HUES64 (cell line): ENCODE results near the gene SLC8A1.

Experiments
- H3K27ac ChIP-seq: 2 replicates; pipeline ENCODE4 v1.7.0; 2013; ENCODE audit warnings: low read depth, low read length, inconsistent platforms
- H3K27me3 ChIP-seq: 2 replicates; pipeline ENCODE4 v1.6.1; 2013; ENCODE audit warnings: mild to moderate bottlenecking, low read length; ENCODE audit not compliant: insufficient read depth
- H3K36me3 ChIP-seq: 2 replicates; pipeline ENCODE4 v1.6.1; 2013; ENCODE audit warnings: mild to moderate bottlenecking, low read length; ENCODE audit not compliant: insufficient read depth
- H3K4me1 ChIP-seq: 2 replicates; pipeline ENCODE4 v1.6.1; 2013; ENCODE audit warnings: mild to moderate bottlenecking, low read length, moderate library complexity; ENCODE audit not compliant: insufficient read depth
- H3K4me3 ChIP-seq: 2 replicates; pipeline ENCODE4 v1.5.1; 2013; ENCODE audit warnings: mild to moderate bottlenecking, low read length, moderate library complexity
- H3K9ac ChIP-seq: 2 replicates; pipeline ENCODE4 v1.6.1; 2013; ENCODE audit warnings: mild to moderate bottlenecking, low read depth, low read length
- H3K9me3 ChIP-seq: 2 replicates; pipeline ENCODE4 v1.6.1; 2013; ENCODE audit warnings: low read depth, low read length; ENCODE audit not compliant: insufficient read depth
- WGBS: fragments of 150-250, 120-280 bp; methylation state at CpG from one replicate; pipeline ENCODE4 v1.1.7; 2013; ENCODE audit warnings: missing lambda C conversion rate; 5-methylcytosine and 5-hydroxymethylcytosine counted together

SLC8A1 gene

DNA sequence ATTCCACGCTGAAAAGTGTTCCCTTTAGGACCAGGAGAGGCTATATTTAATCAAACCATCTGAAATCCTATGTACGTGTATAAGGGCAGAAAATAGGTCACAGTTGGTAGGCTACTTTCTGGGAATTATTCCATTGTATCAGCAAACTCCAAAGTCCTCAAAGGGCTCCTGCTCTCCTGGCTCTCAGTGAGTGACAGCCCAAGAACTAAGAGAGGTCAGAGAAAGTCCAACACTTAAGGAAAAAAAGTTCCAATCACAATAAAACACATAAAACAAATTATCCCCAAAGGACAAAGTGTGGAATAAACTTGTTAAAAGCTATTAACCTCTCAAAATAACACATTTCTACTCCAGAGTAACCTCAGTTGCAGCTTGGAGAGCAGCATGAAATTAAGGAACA is 183.3 kb downstream of the SLC8A1 start:
- WGBS = 83% methylated on average over 1 of the region's 2 CpGs

GRCh38 chr2:40266201-40266600 is 185.7 kb downstream of the SLC8A1 start:
- H3K9me3 ChIP-seq = no peaks in the 10 kb centered on the region
- WGBS = 100% methylated on average over 1 of the region's 1 CpG
- no peaks in the 10 kb centered on the region for H3K27me3 ChIP-seq
- H3K27ac ChIP-seq = no peak overlapping the region
- no peak overlapping the region for H3K9ac ChIP-seq
- H3K4me1 ChIP-seq = peaks cover 2% of the 10 kb centered on the region; the same call in 1 of the 2 replicates
- H3K4me3 ChIP-seq = no peak overlapping the region
- H3K36me3 ChIP-seq = no peaks in the 10 kb centered on the region

More for the DNA sequence above, 183.3 kb downstream of the SLC8A1 start:
- H3K9me3 ChIP-seq = no peaks in the 10 kb centered on the region
- no peaks in the 10 kb centered on the region for H3K36me3 ChIP-seq
- H3K27ac ChIP-seq = no peak overlapping the region
- H3K4me3 ChIP-seq = no peak overlapping the region
- H3K9ac ChIP-seq = no peak overlapping the region
- H3K27me3 ChIP-seq = no peaks in the 10 kb centered on the region
- H3K4me1 ChIP-seq = peaks cover 2% of the 10 kb centered on the region; the same call in 1 of the 2 replicates

- Histone ChIP-seq H3K4me3 (no peak overlapping the region), H3K9me3 (no peaks in the 10 kb centered on the region), H3K27ac (no peak overlapping the region), H3K27me3 (no peaks in the 10 kb centered on the region), H3K4me1 (peaks cover 2% of the 10 kb centered on the region; the same call in 1 of the 2 replicates), H3K9ac (no peak overlapping the region), H3K36me3 (no peaks in the 10 kb centered on the region)
These were observed 186.3 kb downstream of the SLC8A1 start for GRCh38 chr2:40265602-40266001.

DNA sequence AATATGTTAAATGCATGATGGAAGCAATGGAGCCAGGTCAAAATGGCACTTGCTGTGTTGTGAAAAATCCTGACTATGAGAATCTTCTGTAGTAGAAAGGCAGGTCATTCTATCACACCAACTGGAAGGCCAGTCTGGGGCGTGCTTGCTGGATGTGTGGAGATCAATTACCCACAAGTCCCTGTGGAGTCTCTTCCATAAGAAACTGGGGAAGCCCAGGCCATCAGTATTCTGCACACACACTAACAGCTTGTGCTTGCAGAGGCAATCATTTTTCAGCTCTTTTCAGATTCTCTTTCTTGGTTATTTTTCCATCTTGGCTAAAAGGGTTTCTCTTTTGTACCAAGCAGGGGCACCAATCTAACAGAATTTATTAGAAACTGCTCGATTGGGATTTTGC is 190.8 kb downstream of the SLC8A1 start:
- H3K9ac ChIP-seq = no peak overlapping the region
- H3K4me3 ChIP-seq = no peak overlapping the region
- H3K36me3 ChIP-seq = no peaks in the 10 kb centered on the region
- H3K9me3 ChIP-seq = no peaks in the 10 kb centered on the region
- WGBS = 98% methylated on average over 2 of the region's 2 CpGs
- H3K4me1 ChIP-seq = peaks cover 5% of the 10 kb centered on the region; the same call in 1 of the 2 replicates
- no peak overlapping the region for H3K27ac ChIP-seq
- no peaks in the 10 kb centered on the region for H3K27me3 ChIP-seq

GRCh38 chr2:40260437-40260836 is 191.5 kb downstream of the SLC8A1 start:
- peaks cover 5% of the 10 kb centered on the region; the same call in 1 of the 2 replicates for H3K4me1 ChIP-seq
- no peaks in the 10 kb centered on the region for H3K27me3 ChIP-seq
- H3K27ac ChIP-seq = no peak overlapping the region
- 83% methylated on average over 1 of the region's 2 CpGs for whole genome bisulfite sequencing
- H3K9ac ChIP-seq = no peak overlapping the region
- no peak overlapping the region for H3K4me3 ChIP-seq
- H3K36me3 ChIP-seq = no peaks in the 10 kb centered on the region
- H3K9me3 ChIP-seq = no peaks in the 10 kb centered on the region

DNA sequence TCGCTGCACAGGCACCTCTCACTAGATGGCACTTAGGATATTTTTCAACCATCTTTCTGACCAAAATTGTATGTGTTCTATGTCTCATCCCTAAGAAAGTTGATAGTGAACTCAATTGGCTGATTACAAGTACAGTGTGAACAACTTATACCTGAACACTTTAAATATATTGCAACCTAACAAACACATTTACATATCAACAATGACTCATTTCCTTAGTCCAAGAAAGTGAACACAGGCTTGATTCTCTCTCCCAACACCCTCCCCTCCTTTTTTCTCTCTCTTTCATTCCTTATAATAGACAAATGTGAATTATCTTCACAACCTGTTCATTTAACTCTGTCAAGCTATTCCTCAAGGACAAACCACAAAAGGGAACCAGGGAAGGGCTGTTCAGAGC is 192.0 kb downstream of the SLC8A1 start:
- Histone ChIP-seq H3K4me3 (no peak overlapping the region), H3K27me3 (no peaks in the 10 kb centered on the region), H3K36me3 (no peaks in the 10 kb centered on the region), H3K4me1 (peaks cover 5% of the 10 kb centered on the region; the same call in 1 of the 2 replicates), H3K9me3 (no peaks in the 10 kb centered on the region), H3K9ac (no peak overlapping the region), H3K27ac (no peak overlapping the region)
- 92% methylated on average over 1 of the region's 1 CpG for WGBS

DNA sequence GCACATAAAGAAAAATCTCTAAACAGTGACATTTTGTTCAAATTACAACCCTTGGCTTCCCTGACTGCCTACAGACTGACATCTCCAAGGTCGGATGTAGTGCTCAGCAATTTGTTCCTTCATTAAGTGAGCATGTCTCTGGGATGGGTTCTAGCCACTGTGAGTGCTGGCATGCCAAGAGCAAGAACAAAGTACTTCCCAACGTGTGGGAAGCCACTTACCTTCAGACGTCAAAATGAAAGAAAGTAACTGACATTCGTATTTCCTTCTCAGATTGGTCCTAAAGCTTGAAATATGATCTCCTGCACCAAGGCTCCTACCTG is 193.8 kb downstream of the SLC8A1 start:
- H3K4me1 ChIP-seq = peaks cover 5% of the 10 kb centered on the region; the same call in 1 of the 2 replicates
- H3K27ac ChIP-seq = no peak overlapping the region
- no peak overlapping the region for H3K9ac ChIP-seq
- no peaks in the 10 kb centered on the region for H3K27me3 ChIP-seq
- no peak overlapping the region for H3K4me3 ChIP-seq
- no peaks in the 10 kb centered on the region for H3K36me3 ChIP-seq
- WGBS = 85% methylated on average over 4 of the region's 4 CpGs
- H3K9me3 ChIP-seq = no peaks in the 10 kb centered on the region

- no peak overlapping the region for H3K27ac ChIP-seq
- H3K4me3 ChIP-seq = no peak overlapping the region
- H3K9ac ChIP-seq = no peak overlapping the region
- no peaks in the 10 kb centered on the region for H3K27me3 ChIP-seq
- over 99% methylated on average over 6 of the region's 7 CpGs for WGBS
- H3K36me3 ChIP-seq = no peaks in the 10 kb centered on the region
- H3K9me3 ChIP-seq = no peaks in the 10 kb centered on the region
- H3K4me1 ChIP-seq = peaks cover 5% of the 10 kb centered on the region; the same call in 1 of the 2 replicates
These were observed 194.4 kb downstream of the SLC8A1 start for GRCh38 chr2:40257340-40258134.

GRCh38 chr2:40256649-40257048 is 195.2 kb downstream of the SLC8A1 start:
- no peak overlapping the region for H3K9ac ChIP-seq
- no peaks in the 10 kb centered on the region for H3K27me3 ChIP-seq
- no peaks in the 10 kb centered on the region for H3K9me3 ChIP-seq
- no peak overlapping the region for H3K27ac ChIP-seq
- H3K4me1 ChIP-seq = peaks cover 5% of the 10 kb centered on the region
- H3K36me3 ChIP-seq = no peaks in the 10 kb centered on the region
- no peak overlapping the region for H3K4me3 ChIP-seq

DNA sequence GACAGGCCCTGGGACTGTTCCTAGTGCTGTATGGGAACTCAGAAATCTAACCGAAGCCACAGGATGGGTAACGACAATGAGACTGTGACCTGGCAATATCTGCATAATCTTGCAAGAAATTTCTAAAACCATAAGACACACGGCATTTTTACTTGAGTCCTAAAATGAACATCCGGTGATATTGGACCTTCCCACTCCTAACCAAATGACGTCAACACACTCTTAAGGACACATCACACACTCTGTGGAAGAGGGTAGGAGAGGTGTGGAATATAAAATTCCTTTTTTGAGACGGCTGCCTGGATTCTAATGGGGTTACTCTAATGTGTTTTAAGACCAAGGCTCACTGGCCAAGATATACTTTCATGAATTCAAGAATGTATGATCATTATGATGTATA is 195.9 kb downstream of the SLC8A1 start:
- WGBS = 90% methylated on average over 6 of the region's 6 CpGs

GRCh38 chr2:40255103-40255502 is 196.8 kb downstream of the SLC8A1 start:
- no peak overlapping the region for H3K27ac ChIP-seq
- H3K4me3 ChIP-seq = no peak overlapping the region
- H3K4me1 ChIP-seq = peaks cover 8% of the 10 kb centered on the region
- no peak overlapping the region for H3K9ac ChIP-seq
- H3K36me3 ChIP-seq = no peaks in the 10 kb centered on the region
- H3K27me3 ChIP-seq = no peaks in the 10 kb centered on the region
- H3K9me3 ChIP-seq = no peaks in the 10 kb centered on the region

More for the DNA sequence above, 195.9 kb downstream of the SLC8A1 start:
- H3K9ac ChIP-seq = no peak overlapping the region
- no peaks in the 10 kb centered on the region for H3K27me3 ChIP-seq
- H3K27ac ChIP-seq = no peak overlapping the region
- no peak overlapping the region for H3K4me3 ChIP-seq
- H3K9me3 ChIP-seq = no peaks in the 10 kb centered on the region
- H3K36me3 ChIP-seq = no peaks in the 10 kb centered on the region
- H3K4me1 ChIP-seq = peaks cover 8% of the 10 kb centered on the region

DNA sequence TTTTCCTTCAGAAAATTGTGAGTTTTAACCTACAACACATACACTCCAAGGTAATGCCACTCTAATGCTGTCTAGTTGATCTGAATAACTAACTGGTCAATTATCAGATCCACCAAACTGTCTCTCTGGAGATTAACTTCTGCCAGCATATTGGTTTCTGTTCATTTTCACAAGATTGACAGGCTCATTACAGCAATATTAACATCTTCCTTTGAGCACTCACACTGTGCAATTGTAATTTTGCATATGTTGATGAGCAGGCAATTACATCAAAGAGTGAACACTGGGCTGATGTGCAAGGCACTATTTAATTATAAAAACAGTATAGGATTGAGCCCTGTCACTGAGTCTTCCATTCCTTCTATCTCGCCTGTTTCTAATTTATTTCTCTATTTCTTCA is 197.3 kb downstream of the SLC8A1 start:
- H3K27me3 ChIP-seq = no peaks in the 10 kb centered on the region
- peaks cover 8% of the 10 kb centered on the region for H3K4me1 ChIP-seq
- 90% methylated on average over 1 of the region's 1 CpG for WGBS
- H3K9ac ChIP-seq = no peak overlapping the region
- H3K36me3 ChIP-seq = no peaks in the 10 kb centered on the region
- H3K9me3 ChIP-seq = no peaks in the 10 kb centered on the region
- H3K27ac ChIP-seq = no peak overlapping the region
- no peak overlapping the region for H3K4me3 ChIP-seq
